GM10266 (cell line): ENCODE measurements around the gene DIS3L.
A peak's percentile ranks its signal among the peaks of the same experiment; 100 is the strongest.
"Not testable (repeated sequence)": the region's sequence is repeated elsewhere in the genome, so short reads cannot be mapped to it uniquely, and the experiment has no call there.

Source experiments
- DNase-seq: peaks from one replicate; pipeline ENCODE4 v3.0.0; 2012; ENCODE audit errors: extremely low spot score
- CTCF ChIP-seq: IDR thresholded peaks from 2 replicates; pipeline ENCODE4 v1.5.1; 2012; ENCODE audit warnings: mild to moderate bottlenecking, low read depth; ENCODE audit not compliant: control insufficient read depth, insufficient read depth; ENCODE audit errors: missing control alignments

DIS3L gene

GRCh38 chr15:66293419-66294156 is at the start of gene DIS3L:
Gene DIS3L (plus strand): TSS chr15:66293568. CDS start chr15:66293597, 29 bp downstream.
- no peak for TF ChIP-seq CTCF
- peak; percentile 85 for DNase-seq

GRCh38 chr15:66245832-66246231 is 47.5 kb upstream of the DIS3L start:
- not testable (repeated sequence) for DNase-seq

GRCh38 chr15:66246937-66247336 is 46.4 kb upstream of the DIS3L start:
- no peak for DNase-seq
- no peak for TF ChIP-seq CTCF

DNA sequence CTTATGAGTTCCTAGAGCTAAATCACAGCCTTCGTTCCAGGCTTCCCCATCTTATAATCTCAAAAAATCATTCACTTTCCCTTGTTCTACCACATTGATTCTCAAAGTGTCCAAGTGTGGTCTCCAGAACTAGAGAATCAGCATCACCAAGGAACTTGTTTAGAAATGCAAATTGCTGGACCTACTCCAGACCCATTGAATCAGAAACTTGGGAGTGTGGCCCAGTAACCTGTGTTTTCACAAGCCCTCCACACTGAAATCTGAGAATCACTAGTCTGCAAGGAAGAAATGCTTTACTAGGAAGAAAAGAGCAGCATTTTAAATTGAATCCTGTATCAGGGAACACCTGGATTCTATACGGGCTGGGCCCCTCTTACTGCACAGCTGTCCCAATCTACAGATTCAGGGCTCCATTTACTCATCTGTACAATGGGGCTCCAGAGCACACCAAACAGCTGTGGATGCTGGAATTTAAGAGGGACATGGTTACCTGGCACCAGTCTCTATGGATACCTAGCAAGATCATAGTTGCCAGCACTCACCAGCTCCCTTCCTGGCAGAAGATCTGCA is 43.7 kb upstream of the DIS3L start:
- no peak for DNase-seq
- no peak for TF ChIP-seq CTCF

GRCh38 chr15:66251065-66251789 is 42.1 kb upstream of the DIS3L start:
- no peak for TF ChIP-seq CTCF

DNA sequence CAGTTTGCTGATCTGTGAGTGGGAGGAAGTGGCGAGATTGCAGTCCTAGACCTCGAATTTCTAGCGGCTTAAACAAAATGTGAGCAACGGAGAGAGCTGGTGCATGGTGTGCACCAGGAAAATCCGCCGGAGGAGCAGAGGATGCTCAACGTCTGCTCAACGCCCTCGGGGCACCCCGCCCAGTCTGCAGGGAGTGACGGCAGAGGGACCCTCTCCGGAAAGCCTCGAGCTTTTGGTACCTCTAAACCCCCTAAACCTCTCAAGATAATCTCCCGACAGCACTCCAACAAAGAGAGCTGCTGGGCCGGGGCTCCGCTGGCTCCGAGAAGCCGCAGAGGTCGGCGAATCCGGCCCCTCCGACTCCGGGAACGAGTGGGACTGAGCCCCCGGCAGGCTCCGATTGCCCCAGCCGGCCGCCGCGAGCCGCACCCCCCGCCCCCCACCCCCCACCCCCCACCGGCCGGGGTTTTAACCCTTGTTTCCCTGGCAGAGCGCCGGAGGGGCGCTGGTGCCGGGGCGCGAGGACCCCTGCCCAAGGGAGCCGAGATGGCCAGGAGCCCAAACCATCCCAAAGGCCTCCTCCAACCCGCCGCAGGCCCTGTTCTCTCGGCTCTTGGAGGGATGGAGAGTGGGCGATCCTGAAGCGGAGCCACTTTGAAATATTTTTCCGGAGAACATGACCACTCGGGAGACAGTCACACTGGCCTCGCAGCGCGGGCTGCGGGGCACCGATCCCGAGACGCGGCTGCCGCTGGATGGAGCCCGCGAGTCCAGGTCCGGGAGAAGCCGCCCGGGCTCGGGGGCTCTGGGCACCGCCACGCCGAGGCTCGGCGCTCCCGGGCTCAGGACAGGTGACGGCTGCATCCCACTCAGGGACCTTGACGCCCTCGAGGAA is 41.3 kb upstream of the DIS3L start:
- TF ChIP-seq CTCF, result peak; percentile 81
- DNase-seq, result peak; percentile 89

More at GRCh38 chr15:66251065-66251789, 42.1 kb upstream of the DIS3L start:
- peak; percentile 47 for DNase-seq

DNA sequence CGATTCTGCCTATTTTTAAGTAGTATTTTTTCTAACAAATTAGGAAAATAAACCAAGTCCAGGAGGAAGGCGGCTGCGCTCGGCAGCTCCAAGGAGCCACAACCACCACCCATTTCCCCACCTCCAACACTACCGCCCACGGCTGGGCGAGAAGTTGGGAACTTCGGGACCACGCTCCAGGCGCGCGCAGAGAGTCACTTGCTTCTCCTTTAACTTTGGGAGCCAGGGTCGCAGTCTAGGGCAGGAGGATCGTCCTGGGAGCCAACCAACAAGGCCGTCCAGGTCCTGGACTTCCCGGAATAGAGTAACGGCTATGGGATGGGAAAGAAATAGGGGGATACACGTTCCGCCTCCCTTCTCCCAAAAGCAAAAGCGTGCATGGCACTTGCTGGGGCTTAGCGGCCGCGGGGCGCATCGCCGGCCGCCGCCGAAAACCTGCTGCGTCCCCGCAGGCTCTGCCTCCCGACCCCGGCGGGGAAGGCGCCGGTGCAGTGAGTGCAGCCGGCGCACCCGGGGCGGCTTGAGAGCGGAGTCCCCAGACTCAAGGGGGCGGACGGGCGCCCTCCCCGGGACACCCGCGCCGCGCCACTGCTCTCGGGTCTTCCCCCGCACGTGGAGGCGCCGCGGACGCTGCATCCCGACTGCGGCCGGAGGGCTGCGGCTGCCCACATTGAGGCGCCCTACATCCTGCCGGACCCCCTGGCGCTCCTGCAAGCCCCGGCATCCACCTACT is 40.5 kb upstream of the DIS3L start:
- DNase-seq, result peak; percentile 72
- TF ChIP-seq CTCF, result no peak
